Embryonic facial prominence (tissue), 1 donor: ENCODE data around the gene ASIC5.
"Not testable (repeated sequence)": the region's sequence is repeated elsewhere in the genome, so short reads cannot be mapped to it uniquely, and the experiment has no call there.

Experiments used
- DNase-seq: peaks from one replicate; pipeline ENCODE4 v3.0.0-alpha.2; 2016; ENCODE audit errors: extremely low spot score

The ASIC5 gene

GRCh38 chr4:155800685-155801343, 65.3 kb downstream of the ASIC5 start:
- no peak for DNase-seq

DNA sequence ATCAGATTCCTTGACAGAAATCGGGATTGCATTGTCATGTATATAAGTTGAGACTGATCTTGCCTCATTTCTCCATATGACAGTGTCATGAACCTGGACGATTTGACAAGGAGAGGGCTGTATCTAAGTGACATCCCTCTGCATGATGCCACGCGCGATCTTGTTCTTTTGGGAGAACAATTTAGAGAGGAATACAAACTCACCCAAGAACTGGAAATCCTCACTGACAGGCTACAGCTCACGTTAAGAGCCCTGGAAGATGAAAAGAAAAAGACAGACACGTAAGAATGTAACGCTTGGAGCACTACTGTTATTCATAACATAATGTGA, 66.3 kb downstream of the ASIC5 start:
- no peak for DNase-seq

GRCh38 chr4:155799116-155799793, 66.8 kb downstream of the ASIC5 start:
- no peak for DNase-seq

GRCh38 chr4:155797581-155797980, 68.5 kb downstream of the ASIC5 start:
- not testable (repeated sequence) for DNase-seq

DNA sequence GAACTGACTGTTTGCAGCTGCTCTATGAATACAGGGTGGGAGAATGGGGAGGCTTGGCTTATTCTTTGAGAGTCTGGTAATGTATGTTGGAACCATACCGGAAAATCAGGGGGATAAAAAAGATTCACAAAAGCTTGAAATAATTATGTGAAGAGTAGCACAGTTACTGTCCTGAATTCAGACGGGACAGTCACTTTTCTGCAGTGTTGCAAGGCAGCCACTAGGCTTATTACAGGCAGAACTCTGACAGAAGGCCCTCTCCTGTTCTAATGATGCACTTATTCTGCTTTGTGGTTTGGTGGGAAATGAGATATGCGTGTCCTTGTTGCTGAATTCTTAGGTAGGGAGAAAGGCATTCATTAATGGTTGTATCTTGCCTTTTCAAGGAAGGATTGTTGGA, 70.1 kb downstream of the ASIC5 start:
- no peak for DNase-seq

GRCh38 chr4:155794589-155795236, 71.4 kb downstream of the ASIC5 start:
- DNase-seq, result no peak

DNA sequence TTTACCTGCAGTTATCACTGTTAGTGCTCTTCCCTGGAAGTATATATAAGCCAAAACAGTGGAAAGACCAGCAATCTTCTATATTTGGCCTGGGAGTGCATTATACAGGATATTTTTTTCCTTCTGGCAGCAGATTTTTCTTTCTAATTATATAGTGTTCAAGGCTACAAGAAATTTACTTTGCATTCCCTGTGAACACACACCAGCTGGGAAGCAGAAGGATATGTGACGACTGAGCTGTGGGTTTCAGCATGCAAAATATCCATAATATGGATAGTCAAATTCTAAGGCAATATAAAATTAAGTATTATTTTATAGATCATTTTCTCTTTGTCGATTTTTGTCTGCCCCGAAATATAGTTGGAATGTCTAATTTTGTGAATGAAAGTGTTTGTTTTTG, 76.1 kb downstream of the ASIC5 start:
- DNase-seq, result no peak

DNA sequence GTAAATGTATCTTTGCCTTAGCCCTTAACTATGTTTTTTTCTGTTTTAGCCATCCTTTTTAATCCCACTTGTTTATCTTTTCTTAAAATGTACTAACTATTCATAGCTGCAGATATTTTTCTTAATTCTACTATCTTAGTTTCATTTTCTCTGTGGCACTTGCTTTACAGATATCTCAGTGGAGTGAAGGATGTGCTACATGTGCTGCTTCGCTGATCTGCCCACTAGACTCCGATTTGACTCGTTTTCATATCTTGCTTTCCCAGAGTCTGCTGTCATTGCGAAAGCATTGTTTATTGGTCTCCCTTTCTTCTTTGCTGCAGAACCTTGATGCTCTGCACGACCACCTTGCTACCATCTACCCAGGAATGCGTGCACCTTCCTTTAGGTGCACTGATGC, 76.7 kb downstream of the ASIC5 start:
- no peak for DNase-seq

- no peak for DNase-seq
These were observed 78.9 kb downstream of the ASIC5 start for GRCh38 chr4:155787113-155787710.

DNA sequence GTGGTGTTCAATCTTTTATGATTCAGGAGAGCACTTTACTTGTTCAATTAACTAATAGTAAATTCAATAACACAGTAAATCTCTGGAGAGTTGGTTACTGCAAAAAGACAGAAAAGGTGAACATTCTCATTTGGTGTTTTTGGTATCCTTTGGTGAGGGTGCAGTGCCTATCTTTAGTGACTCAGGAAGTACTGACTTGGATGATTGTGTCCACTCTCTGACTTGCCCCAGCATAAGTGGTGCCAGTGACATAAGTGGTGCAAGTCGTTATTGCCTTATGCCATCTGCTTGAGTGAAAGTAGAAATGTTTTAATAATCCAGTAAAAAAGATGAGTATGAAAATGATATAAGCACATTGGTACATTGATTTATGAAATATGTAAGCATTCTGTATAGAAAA, 80.2 kb downstream of the ASIC5 start:
- no peak for DNase-seq

- DNase-seq, result no peak
These were observed 81.4 kb downstream of the ASIC5 start for GRCh38 chr4:155784637-155785036.

- DNase-seq, result no peak
These were observed 84.7 kb downstream of the ASIC5 start for GRCh38 chr4:155781249-155781831.

- DNase-seq, result no peak
These were observed 85.3 kb downstream of the ASIC5 start for GRCh38 chr4:155780775-155781174.
